SIG-M5 treated with dmso at 0.1 percent for 504 hours (cell line): ENCODE measurements around the gene FAM149B1.
"Not testable (repeated sequence)": the region's sequence is repeated elsewhere in the genome, so short reads cannot be mapped to it uniquely, and the experiment has no call there.

Experiments
- DNase-seq: peaks from one replicate; lab custom pipeline; 2025; ENCODE audit not compliant: unreplicated experiment; lab: John Stamatoyannopoulos, UW

The FAM149B1 gene

GRCh38 chr10:73229567-73229966, 61.6 kb downstream of the FAM149B1 start:
- no peak for DNase-seq

DNA sequence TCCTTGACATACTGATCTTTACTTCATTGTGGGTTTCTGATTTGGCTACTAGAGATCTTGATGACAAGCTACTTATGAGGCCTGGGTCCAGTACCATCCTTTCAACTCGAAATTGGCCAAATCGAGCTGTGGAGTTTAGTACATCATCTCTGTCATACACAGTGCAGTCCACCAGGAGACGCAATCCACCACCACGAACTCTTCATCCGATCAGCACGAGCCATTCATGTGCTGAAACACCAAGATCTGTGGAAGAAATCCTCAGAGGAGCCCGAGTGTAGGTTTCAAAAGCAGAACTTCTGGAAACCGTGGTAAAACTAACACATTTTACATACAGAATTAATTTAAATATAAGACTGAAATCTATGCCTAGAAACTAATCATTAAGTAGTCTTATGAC, 65.0 kb downstream of the FAM149B1 start:
- no peak for DNase-seq

DNA sequence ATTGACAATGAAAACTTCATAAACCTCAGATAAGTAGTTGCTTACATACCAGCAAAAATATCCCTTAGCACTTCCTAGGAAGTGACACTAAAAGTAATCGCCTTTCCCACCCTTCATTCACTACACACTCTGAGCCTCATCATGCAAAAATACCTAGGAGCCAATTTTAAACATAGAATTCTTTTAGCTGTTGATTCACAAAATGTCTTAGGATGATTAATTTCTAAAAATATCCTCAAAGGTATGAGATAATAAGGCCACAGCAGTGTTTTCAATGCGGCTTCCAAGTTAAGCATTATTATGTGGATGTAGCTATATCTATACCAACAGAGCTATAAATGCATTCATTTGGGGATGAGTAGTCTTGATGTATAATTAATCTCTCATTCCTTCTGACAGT, 66.0 kb downstream of the FAM149B1 start:
- no peak for DNase-seq

- DNase-seq, result no peak
Measured at GRCh38 chr10:73234695-73235094, 66.8 kb downstream of the FAM149B1 start.

GRCh38 chr10:73238990-73239566, 71.2 kb downstream of the FAM149B1 start:
- DNase-seq, result no peak

DNA sequence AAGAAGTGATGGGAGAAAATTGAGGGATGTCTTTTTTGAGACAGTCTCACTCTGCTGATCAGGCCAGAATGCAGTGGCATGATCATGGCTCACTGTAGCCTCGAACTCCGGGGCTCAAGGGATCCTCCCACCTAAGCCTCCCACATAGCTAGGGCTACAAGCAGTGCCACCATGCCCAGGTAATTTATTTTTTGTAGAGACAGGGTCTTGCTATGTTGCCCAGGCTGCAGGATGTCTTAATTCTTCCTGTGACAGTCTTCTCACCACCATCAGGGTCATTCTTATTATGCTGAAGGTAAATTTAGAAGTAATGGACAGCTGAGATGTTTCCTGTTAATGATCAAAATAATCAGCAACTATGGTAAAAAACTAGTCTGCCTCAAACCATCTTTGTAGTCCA, 72.0 kb downstream of the FAM149B1 start:
- no peak for DNase-seq

DNA sequence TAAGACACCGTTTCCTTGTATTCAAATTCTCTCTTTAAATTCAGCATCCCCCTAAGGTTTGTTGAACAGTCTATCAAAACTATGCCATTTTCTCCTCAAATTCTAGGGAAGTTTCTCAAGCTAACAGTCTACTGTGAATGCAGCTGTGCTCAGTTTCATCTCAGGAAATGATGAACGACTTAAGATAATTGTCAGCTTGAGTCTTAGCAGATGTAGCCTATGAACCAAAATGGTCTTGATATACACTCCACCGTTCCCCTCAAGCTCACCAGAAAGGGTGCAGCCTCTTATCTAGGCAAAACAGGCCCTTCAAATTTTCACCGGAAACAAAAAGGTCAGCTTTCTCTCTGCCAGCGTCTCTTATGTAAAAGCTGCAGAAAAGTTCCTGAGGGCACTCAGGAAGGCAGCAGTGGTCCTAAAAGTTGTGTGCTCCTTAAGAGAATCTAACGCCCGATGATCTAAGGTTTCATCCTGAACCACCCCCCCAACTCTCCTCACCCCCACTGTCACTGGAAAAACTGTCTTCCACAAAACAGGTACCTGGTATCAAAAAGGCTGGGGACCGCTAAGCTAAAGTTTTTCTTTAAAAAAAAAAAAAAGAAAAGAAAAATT, 77.1 kb downstream of the FAM149B1 start:
- DNase-seq, result no peak

GRCh38 chr10:73246322-73246645, 78.4 kb downstream of the FAM149B1 start:
- no peak for DNase-seq

DNA sequence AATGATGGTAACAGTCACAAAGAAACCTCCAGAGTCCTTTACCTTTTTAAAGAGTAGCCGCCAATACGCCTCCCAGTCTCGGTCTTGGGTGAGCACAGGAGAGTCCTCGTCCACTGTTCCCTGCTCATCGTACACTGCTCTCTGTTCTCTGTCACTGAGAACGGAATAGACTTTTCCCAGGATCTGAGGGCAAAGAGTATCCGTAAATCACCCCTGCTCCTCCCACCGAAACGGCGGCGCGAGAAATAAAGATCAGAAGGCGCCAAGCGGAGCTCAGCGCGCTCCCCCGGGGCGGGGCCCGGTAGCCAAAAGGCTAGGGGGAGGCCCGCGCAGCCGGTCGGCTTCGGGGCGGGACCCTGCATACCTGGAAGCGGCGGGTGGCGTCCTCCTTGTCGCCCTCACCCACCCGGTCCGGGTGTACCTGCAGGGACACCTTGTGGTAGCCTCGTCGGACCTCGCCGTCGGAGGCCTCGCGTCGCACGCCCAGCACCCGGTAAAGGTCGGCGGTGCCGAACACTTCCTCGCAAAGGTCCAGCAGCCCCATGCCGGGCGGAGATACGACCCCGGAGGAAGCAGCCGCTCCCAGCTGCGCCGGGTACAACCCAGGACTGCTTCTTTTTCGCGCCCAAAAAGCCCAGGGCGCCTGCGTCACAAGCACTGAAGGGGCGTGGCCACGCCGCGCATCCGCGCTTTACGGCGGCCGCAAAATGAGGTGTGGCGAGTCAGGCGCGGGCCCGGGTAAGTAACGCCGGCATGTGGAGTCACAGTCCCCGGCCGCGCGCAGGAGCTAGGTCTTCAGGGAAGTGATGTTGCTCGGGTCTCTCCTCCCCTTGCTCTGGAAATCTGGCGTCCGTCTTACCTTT, 79.0 kb downstream of the FAM149B1 start, which contains the start of gene DNAJC9:
TSS of gene DNAJC9 (minus strand) at position 610 of the 863 bp plus-strand sequence. CDS start at position 544, 66 bp downstream.
- DNase-seq, result peak; percentile 92

DNA sequence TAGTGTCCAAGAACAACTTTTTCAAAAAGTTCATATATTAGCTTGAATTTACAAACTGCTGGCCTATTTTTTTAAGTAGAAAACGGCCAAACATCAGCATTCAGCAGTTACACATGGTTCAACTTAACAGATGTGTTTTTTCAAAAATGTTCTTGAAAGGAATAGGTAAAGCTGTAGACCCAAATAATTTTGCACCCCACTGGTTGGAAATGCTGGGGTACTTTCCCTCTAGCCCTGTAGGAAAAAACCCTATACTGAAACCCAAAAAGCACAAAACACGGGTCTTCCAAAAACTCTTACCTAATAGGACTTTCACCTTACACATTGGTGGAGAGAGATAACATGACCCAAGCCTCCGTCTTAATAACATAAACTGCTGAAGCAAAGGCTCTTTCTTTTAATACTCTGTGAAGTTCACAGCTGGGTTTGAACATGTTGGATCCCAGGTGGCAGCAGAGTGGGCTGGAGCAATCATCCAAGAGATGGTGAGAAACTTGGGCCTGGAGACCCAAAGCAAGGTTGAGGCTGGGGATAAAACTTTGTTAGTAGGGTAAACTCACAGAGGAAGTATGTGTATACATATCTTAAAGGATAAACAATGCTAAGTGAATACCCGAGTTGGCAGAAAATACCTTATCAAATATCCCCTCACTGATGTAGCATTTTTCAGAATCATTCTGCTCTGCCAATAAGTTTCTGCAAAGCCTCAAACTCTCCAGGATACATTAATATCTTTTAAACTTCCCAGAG, 79.8 kb downstream of the FAM149B1 start:
- no peak for DNase-seq

DNA sequence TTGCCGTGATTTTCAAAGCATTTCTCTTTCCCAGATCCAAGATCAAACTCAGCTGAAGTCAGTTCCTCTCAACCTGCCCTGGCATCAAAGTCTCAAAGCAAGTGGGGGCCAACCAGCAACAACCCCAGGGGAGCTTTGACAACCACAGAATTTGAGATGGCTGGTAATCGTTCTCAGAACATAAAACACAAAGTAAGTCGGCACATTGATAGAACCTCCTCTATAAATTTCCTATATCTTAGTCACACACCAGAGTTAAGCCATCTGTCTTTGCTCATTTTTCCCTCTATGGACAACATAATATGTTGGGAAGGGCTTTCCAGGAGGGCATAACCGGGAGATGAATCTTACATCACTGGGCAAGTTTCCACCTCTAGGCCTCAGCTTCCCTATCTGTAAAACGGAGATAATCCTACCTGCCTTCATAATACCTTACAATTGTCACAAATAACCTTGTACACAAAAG, 80.4 kb downstream of the FAM149B1 start:
- DNase-seq, result no peak

GRCh38 chr10:73251683-73252444, 83.9 kb downstream of the FAM149B1 start:
- DNase-seq, result peak; percentile 24

DNA sequence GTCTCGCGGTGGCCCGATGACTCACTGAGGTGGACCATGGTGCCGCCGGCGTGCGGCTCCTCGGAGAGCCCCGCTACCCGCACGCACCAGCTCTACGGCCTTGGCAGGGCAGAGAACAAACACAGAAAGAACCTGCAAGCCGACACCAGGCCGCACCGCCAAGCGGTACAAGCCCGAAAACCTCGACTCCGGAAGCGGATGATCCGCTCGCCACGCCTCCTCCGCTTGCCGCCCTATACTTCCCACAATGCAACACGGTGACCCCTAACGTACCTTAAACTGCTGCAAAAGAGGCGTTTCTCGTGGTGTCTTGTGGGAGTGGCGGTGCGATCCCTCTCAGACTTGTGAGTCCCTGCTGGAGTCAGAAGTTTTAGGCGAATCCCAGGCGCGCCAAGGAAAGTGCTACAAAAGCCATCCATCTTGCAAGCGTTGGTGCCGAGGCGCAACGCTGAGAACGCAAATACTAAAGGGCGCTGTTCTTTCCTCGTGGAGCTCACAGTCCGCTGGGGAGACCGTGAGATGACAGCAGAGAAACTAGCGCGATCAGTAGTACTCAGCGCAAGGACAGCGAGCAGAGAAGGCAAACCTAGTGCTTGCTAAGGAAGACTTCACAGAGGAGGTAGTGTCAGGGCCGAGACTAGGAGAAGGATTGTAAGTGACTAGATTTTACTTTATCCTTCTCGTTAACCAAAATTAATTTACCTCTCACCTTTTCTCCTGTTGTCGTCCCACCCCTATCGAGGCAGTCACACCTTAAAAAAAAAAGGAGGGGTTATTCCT, 84.7 kb downstream of the FAM149B1 start, which contains the start of gene MRPS16:
TSS of gene MRPS16 (minus strand) at position 200 of the 780 bp plus-strand sequence. CDS start at position 38, 162 bp downstream.
- DNase-seq, result peak; percentile 96

GRCh38 chr10:73253225-73253555, 85.3 kb downstream of the FAM149B1 start:
- DNase-seq, result no peak

DNA sequence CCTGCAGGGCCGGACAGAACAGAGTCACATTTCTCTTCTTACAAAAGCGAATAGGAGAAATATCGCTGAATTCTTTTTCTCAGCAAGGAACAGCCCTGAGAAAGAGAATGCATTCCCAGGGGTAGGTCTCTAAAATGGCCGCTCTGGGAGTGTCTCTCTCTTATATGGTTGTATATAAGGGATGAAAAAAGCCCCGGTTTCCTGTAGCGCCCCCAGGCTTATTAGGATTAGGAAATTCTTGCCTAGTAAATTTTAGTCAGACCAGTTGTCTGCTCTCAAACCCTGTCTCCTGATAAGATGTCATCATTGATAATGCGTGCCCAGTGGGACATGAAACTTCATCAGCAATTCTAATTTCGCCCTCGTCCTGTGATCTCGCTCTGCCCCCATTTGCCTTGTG, 90.7 kb downstream of the FAM149B1 start:
- not testable (repeated sequence) for DNase-seq

- DNase-seq, result no peak
Measured at GRCh38 chr10:73261362-73261995, 93.6 kb downstream of the FAM149B1 start.

DNA sequence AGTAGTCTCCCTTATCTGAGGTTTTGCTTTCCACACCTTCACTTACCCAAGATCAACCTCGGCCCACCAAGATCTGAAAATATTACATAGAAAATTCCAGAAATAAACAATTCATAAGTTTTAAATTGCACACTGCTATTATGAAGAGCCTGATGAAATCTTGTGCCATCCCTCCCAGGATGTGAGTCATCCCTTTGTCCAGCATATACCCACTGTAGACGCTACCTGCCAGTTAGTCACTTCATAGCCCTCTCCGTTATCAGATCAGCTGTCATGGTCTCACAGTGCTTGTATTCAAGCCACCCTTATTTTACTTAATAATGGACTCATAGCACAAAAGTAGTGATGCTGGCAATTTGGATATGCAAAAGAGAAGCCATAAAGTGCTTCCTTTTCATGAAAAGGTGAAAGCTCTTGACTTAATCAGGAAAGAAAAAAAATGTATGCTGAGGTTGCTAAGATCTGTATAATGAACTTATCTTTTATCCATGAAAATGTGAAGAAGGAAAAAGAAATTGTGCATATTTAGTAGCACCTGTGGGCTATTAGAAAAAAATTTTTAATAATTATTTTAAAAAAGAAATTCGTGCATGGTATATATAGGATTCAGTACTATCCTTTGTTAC, 94.3 kb downstream of the FAM149B1 start:
- DNase-seq, result no peak

GRCh38 chr10:73262880-73263555, 95.1 kb downstream of the FAM149B1 start:
- no peak for DNase-seq
